Activated naive CD8-positive, alpha-beta T cell (primary cell): ENCODE data around the gene FBRS.

Experiments
- H3K27ac Mint-ChIP-seq: one replicate; pipeline ENCODE4 v1.8.0; 2021; ENCODE audit warnings: mixed read lengths
- H3K27me3 Mint-ChIP-seq: one replicate; pipeline ENCODE4 v1.8.0; 2021; ENCODE audit warnings: mixed read lengths
- H3K36me3 Mint-ChIP-seq: one replicate; pipeline ENCODE4 v1.8.0; 2021; ENCODE audit warnings: mixed read lengths
- H3K4me1 Mint-ChIP-seq: one replicate; pipeline ENCODE4 v1.8.0; 2021; ENCODE audit warnings: low read depth, mixed read lengths
- H3K4me3 Mint-ChIP-seq: one replicate; pipeline ENCODE4 v1.8.0; 2021; ENCODE audit warnings: mild to moderate bottlenecking, mixed read lengths
- H3K9me3 Mint-ChIP-seq: one replicate; pipeline ENCODE4 v1.8.0; 2021; ENCODE audit warnings: low read depth, mixed read lengths

Gene FBRS

DNA sequence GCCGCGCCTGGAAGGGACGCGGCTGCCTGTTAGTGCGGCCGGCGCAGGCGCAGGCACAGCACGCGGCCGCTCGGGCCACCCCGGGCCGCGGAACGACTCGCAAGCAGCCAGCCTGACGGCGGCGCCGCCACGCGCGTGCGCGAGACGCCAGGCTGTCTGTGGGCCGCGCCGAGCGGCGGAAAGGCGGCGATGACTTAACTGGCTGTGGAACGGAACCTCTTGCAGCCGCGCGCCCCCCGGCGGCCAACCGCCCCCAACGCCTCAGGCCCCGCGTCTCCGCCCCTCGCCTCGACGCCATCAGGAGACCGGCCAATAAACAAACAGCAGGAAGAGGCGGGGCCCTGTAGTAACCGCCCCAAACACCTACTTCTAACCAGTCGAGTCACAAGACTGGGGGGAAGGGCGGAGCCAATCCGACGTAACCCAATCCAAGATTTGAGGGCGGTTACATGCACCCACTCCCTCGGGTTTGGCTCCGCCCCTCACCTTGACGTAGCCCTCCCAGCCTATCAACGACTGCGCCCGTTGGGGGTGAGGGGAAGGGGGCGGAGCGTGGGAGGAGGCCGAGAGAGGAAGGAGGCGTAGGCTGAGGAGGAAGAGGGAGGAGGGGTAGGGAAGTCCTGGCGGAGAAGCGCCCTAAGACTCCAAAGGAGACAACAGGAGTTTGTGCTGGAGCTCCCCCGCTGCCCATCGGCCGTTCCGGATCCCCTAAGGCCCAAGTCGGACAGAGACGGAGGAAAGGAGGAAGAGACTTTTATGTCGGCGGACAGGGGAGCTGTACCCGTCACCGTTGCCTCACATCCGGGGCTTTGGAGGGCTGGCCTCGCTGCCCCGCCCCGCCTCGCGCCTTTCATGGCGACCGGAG, at the start of gene FBRS:
Gene FBRS, plus strand, starts transcription at position 566 of the 865 bp plus-strand sequence. CDS start 1,088 bp downstream, outside the sequence.
- Mint-ChIP-seq H3K36me3 (peaks cover 17% of the 10 kb centered on the region), H3K27me3 (no peaks in the 10 kb centered on the region), H3K4me1 (peaks cover 37% of the 10 kb centered on the region), H3K27ac (peak within 1 kb of the TSS; percentile 99), H3K9me3 (no peaks in the 10 kb centered on the region), H3K4me3 (peak within 1 kb of the TSS; percentile 97)

DNA sequence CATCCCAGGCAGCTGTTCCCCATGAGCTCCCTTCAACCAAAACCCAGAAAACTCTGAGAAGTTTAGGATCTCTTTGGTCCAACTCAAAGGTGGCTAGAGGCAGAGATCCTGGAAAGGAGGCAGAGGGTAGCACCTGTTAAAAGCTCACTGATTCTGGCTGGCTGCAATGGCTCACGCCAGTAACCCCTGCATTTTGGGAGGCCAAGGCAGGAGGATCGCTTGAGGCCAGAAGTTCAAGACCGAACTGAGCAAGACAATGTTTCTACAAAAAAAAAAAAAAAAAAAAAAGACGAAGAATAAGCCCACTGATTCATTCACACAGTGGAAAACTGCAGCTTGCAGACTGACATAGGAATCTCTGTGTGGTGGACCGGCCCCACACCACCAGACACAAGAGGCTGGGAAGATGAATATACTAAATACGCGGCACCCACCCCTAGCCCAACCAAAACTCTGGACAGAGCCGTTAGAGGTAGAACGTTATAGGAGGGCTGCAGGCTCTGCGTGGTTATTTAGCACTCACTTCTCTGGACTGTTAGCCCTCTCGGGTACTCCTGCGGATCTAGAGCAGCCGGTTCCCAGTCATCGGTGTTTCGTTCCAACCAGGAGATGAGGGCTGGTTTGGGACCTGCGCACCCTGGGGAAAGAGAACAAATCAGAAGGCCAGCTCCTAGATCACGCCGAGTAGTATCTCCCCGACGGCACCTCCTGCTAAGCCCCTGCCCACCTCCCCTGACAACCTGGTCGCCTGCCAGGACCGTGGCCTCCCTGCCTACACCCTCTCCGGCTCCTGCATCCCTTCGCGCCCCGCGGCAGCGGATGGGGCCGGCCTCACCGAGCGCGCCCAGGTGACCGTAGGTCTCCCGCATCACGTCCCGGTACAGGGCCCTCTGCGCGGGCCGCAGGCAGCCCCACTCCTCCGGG, 49.0 kb upstream of the FBRS start:
- H3K4me3 Mint-ChIP-seq: peak overlapping the region; percentile 95
- H3K27ac Mint-ChIP-seq: peak overlapping the region; percentile 99
- peaks cover 17% of the 10 kb centered on the region for H3K4me1 Mint-ChIP-seq
- no peaks in the 10 kb centered on the region for H3K36me3 Mint-ChIP-seq
- no peaks in the 10 kb centered on the region for H3K9me3 Mint-ChIP-seq
- H3K27me3 Mint-ChIP-seq: no peaks in the 10 kb centered on the region

DNA sequence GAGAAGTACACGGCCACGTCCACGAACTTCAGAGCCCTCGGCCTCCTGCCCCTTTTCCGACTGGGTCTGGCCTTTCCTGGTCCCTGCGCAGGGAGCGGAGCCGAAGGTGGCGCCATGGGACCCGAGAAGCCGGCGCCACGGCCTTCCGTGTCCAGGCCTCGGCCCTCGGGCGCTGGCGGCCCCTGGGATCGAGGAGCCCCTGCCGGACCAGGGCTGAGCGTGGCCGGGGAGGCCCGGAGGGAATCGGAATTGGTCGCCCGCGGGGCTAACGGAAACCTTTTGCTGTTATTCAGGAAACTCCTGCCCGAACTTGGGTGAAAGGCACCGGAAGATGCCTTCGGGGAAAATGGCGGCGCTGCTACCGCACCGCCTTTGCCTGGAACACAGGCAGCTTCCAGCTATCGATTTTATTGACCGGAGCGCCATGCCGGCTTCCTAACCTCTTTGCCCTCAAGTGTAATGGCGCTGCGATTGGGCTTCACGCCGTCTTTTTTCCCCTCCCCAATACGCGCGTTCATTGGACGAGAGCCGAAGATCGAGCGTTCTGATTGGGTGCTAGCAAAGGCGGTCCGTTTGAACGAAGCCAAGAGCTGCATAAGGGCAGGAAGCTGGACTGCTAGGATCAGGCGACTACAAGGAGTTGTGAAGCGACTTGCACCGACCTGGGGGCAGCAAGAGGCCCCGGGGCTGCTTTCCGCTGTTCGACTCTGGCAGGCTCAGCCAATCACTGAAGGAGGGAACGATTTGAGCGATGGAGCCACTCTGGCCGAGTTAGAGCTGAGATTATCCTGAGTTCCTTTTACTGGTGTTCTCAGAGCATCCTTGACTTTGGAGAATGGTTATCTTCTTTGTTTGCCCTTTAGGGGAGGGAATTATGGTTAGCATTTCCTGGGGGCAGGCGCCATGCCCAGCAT, 48.0 kb upstream of the FBRS start, which contains the start of gene ZNF689:
Gene ZNF689, minus strand, starts transcription at position 464 of the 914 bp plus-strand sequence. Its CDS starts 348 bp downstream, at position 116.
- Mint-ChIP-seq H3K4me3 (peak within 1 kb of the TSS; percentile 95), H3K9me3 (no peaks in the 10 kb centered on the region), H3K27me3 (no peaks in the 10 kb centered on the region), H3K27ac (peak within 1 kb of the TSS; percentile 99), H3K4me1 (peaks cover 17% of the 10 kb centered on the region), H3K36me3 (no peaks in the 10 kb centered on the region)

DNA sequence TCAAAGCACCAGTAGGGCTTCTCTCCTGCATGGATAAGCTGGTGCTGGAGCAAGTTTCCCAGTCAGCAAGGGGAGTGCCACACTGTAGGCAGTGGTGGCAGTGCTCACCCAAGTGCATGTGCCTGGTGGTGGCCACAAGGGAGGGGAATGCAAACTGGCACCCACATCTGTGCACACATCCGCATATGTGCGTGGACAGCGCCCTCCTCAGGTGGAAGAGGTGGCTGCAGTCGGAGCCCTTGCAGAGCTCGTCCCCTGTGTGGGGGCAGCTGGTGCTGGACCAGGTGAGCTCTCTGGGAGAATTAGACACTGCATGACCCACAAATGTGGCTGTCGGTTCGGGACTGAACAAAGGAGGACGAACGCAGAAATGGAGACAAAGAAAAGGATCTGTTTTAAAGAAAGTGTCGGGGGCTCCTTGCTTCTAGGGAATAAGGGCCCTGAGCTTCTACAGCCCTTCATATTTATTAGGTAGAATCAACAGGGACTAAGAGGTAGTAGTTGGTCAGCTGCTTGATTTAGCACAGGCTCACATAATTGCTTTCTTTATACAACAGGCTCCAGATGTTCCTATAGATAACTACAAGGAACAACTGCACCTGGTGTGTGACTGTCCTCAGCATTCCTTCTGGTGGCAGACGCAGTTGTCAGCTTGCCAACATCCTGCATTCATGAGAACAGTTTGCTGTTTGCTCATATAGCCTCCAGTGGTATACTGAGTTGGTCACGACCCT, 42.7 kb upstream of the FBRS start:
- no peak overlapping the region for H3K4me3 Mint-ChIP-seq
- H3K4me1 Mint-ChIP-seq: peaks cover 1% of the 10 kb centered on the region
- peak overlapping the region; percentile 5 for H3K27ac Mint-ChIP-seq
- no peaks in the 10 kb centered on the region for H3K27me3 Mint-ChIP-seq
- no peaks in the 10 kb centered on the region for H3K36me3 Mint-ChIP-seq
- no peaks in the 10 kb centered on the region for H3K9me3 Mint-ChIP-seq

DNA sequence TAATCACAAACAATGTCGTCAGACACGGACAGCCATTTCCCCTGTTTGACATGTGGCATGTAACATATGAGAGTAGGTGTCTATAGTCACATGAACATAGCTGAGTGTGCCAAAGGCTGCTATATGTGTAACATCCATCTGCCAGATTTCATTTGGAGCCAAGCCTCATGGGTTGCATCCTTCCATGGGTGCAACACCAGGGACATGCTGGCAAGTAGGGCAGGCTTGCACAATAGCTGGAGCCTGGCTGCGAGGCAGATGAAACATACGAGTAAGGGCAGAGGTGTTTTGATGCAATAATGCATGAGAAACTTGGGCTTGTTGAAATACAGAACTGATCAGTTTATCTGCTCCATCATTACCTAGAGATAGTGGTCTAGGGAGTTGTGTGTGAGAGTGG, 39.0 kb upstream of the FBRS start:
- Mint-ChIP-seq H3K36me3 (no peaks in the 10 kb centered on the region), H3K4me3 (no peak overlapping the region), H3K27me3 (no peaks in the 10 kb centered on the region)

DNA sequence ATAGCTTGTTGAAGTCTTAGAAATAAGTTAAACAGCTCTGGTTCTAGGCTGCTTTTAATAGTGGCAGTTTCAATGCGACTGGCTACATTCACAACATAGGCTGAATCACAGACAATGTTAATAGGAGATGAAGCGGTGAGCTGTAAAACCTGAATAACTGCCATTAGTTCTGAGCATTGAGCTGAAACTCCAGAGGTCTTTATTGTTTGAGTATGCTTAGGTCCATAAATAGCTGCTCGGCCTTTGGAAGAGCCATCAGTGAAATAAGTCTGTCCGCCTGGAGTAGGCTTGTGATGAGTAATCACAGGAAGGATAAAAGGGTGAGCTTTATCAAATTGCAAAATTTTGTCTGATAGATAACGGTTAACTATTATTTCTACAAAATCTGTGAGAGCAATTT, 38.6 kb upstream of the FBRS start:
- Mint-ChIP-seq H3K9me3 (no peaks in the 10 kb centered on the region), H3K27me3 (no peaks in the 10 kb centered on the region), H3K4me3 (no peak overlapping the region), H3K4me1 (no peaks in the 10 kb centered on the region), H3K36me3 (no peaks in the 10 kb centered on the region), H3K27ac (no peak overlapping the region)

More for the DNA sequence above, 39.0 kb upstream of the FBRS start:
- H3K4me1 Mint-ChIP-seq: no peaks in the 10 kb centered on the region
- no peaks in the 10 kb centered on the region for H3K9me3 Mint-ChIP-seq
- H3K27ac Mint-ChIP-seq: no peak overlapping the region

DNA sequence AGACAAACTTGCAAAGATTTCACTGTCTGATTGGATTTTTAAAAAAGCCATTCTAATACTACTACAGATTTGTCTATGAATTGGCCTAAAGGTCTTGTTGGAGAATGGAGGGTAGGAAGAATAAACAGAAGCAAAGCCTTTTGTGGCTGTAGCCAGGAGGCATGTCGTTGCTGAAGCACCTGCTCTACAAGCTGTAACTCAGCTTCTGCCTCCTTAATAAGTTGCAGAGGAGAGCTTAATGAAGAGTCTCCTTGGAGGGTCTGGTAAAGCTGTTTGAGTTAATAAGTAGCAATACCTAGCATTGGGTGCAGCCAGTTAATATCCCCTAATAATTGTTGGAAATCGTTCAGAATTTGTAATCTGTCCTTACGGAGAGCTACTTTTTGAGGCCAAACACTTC, 38.1 kb upstream of the FBRS start:
- Mint-ChIP-seq H3K27me3 (no peaks in the 10 kb centered on the region), H3K4me1 (no peaks in the 10 kb centered on the region), H3K27ac (no peak overlapping the region), H3K36me3 (no peaks in the 10 kb centered on the region), H3K4me3 (no peak overlapping the region), H3K9me3 (no peaks in the 10 kb centered on the region)

DNA sequence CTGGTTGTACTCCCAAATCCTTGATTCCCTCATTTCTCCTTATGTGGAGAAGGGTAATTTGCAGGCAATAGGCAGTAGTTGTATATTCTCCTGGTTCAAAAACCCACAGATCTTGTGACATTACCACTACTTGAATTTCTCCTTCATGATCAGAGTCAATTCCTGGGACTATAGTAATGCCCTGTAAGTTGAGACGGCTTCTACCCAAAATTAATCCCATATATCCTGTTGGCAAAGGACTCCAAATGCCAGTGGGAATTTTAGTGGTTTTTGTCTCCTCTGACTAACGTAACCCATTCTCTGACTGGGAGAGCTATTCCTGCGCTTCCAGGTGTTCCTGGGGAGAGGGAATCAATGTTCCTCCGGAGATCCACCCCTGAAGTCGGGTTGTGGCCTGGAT, 36.5 kb upstream of the FBRS start:
- no peaks in the 10 kb centered on the region for H3K4me1 Mint-ChIP-seq
- no peak overlapping the region for H3K27ac Mint-ChIP-seq
- no peaks in the 10 kb centered on the region for H3K9me3 Mint-ChIP-seq
- no peak overlapping the region for H3K4me3 Mint-ChIP-seq
- H3K27me3 Mint-ChIP-seq: no peaks in the 10 kb centered on the region
- no peaks in the 10 kb centered on the region for H3K36me3 Mint-ChIP-seq

DNA sequence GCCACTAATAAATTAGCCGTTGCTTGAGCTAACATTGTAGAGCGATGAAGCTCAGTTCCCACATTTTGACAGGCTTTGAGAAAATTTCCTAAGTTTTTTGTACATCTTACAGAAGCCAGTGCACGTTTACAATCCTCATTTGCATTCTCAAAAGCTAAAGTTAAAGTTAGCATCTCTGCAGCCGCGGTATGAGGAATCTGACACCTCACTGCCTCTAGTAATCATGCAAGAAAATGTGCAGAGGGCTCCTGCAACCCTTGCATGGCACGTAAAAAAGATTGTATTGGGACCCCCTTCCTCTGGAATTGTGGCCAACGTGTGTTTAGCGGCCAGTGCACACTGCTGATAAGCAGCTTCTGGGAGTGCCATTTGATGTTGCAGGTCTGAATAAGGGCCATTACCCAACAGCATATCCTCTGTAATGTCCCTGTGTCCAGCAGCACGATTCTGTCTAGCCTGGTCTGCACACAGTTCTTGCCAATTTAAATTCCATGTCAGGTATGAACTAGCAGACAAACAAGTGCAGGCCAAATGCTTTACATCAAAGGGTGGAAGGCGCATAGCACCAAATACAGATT, 35.7 kb upstream of the FBRS start:
- H3K4me1 Mint-ChIP-seq: no peaks in the 10 kb centered on the region
- no peak overlapping the region for H3K27ac Mint-ChIP-seq

DNA sequence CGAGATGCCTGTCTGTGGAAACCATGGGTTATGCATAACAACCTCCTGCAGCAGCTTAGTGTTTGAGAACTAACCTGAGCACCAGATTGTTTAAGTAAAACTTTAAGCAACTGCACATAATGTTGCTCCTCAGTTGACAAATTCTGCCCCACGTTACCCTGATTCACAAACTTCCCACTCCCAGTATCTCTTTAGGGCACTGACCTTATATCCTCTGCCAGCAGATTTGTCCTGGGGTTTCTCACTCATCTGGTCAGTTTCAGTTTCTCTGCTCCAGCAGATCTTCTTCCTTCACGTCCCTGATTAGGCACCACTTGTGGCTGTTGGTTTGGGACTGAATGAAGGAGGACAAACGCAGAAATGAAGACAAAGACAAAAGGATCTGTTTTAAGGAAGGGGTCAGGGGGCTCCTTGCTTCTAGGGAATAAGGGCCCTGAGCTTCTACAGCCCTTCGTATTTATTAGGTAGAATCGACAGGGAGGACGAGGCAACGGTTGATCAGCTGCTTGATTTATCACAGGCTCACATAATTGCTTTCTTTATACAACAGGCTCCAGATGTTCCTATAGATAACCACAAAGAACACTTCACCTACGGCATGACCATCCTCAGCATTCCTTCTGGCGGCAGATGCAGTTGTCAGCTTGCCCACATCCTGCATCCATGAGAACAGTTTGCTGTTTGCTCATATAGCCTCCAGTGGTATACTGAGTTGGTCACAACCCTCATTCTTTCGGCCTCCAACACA, 34.5 kb upstream of the FBRS start:
- Mint-ChIP-seq H3K36me3 (no peaks in the 10 kb centered on the region), H3K9me3 (no peaks in the 10 kb centered on the region), H3K4me3 (no peak overlapping the region), H3K27me3 (no peaks in the 10 kb centered on the region), H3K4me1 (peaks cover 3% of the 10 kb centered on the region), H3K27ac (no peak overlapping the region)

More for the DNA sequence above, 35.7 kb upstream of the FBRS start:
- Mint-ChIP-seq H3K36me3 (no peaks in the 10 kb centered on the region), H3K4me3 (no peak overlapping the region), H3K27me3 (no peaks in the 10 kb centered on the region), H3K9me3 (no peaks in the 10 kb centered on the region)

DNA sequence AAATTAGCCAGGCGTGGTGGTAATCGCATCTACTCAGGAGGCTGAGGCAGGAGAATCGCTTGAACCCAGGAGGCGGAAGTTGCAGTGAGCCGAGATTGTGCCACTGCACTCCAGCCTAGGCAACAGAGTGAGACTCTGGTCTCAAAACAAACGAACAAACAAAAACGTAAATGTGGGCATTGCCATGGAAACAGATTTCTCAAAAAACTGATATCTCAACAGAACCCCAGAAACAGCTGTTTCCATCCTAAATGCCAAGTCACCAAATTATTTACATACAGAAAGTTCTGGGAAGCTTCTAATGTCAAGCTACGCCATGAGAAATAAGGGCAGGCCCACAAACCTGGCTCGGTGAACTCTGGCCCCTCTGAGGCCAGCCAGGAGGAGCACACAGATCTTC, 32.0 kb upstream of the FBRS start:
- Mint-ChIP-seq H3K36me3 (no peaks in the 10 kb centered on the region), H3K27ac (no peak overlapping the region), H3K9me3 (no peaks in the 10 kb centered on the region), H3K27me3 (no peaks in the 10 kb centered on the region), H3K4me1 (peaks cover 5% of the 10 kb centered on the region), H3K4me3 (no peak overlapping the region)

DNA sequence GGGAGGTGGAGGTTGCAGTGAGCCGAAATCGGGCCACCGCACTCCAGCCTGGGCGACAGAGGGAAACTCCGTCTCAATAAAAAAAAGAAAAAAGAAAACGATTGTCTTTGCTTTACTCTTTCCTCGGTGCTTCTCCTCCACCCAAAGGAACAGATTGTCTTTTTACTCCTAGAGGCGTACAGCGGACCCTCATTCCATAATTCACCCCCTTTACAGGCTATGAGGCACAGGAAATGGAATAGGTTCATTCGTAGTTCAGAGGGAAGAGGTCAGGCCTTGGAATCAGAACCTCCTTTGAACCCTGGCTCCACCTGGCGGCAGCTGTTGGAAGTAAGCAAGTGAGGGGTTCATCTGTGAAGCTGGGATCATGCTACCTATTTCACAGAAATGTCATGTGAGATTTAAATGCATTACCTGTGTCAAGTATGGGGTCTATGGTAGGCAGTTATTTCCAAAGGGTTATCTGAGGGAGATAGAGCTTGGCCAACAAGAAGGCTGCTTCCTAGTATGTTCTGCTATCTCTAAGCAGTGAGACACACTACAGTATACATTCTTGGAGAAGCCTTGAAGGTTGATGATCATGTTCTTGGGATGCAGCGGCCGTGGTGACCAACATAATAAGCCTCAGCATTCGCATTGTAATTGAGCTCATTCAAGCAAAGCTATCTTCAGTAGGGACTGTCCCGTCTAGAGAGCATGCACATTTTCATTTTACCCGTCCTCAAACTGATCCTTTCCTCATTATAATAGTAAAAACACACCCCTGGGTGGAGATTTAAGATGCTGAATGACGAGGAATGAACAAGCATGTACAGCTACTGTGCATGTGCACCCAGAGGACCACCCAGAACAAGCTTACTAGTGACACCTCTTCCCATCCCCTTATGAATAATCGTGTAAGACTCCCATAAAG, 29.3 kb upstream of the FBRS start:
- peak overlapping the region; percentile 66 for H3K4me3 Mint-ChIP-seq
- no peaks in the 10 kb centered on the region for H3K36me3 Mint-ChIP-seq
- peaks cover 5% of the 10 kb centered on the region for H3K4me1 Mint-ChIP-seq
- H3K27ac Mint-ChIP-seq: peak overlapping the region; percentile 68
- no peaks in the 10 kb centered on the region for H3K27me3 Mint-ChIP-seq
- H3K9me3 Mint-ChIP-seq: no peaks in the 10 kb centered on the region
